Ovary (tissue), 3 donors: ENCODE data around the gene ABCC4.

ENCODE experiments used
- CTCF ChIP-seq, 3 donors: fragments of 450-650 bp in 2 of 3; fragments of 200-600 bp in 1 of 3; IDR thresholded peaks; one replicate each; pipeline versions ENCODE4 v1.5.1 to v1.8.0; 2016 to 2022; ENCODE audit warnings: antibody characterized with exemption in 3 of 3, mild to moderate bottlenecking in 1 of 3
- EP300 ChIP-seq: sonication (generic); formaldehyde crosslinking; IDR thresholded peaks from one replicate; pipeline ENCODE4 v1.6.1; 2017; ENCODE audit warnings: antibody characterized with exemption
- POLR2A ChIP-seq: fragments of 450-650 bp; IDR thresholded peaks from one replicate; pipeline ENCODE4 v1.6.1; 2017; ENCODE audit warnings: antibody characterized with exemption, mild to moderate bottlenecking, moderate library complexity
- donor health status: DM: no; HTN: no; CAD: no.

- TF ChIP-seq CTCF (IDR thresholded peaks at IDR 0.05) (no peak), EP300 (no peak), POLR2A (no peak)
Observed at GRCh38 chr13:95056266-95056665, 245.0 kb downstream of the ABCC4 start.
